ENCODE results near the gene USO1. TPM values are rescaled to one million over a fixed set of nuclear protein-coding genes. Genes with fewer than 3 reads are reported as not detected.

Gene USO1
- total RNA-seq, 1 experiment from 2014 or later = 33.9 TPM

DNA sequence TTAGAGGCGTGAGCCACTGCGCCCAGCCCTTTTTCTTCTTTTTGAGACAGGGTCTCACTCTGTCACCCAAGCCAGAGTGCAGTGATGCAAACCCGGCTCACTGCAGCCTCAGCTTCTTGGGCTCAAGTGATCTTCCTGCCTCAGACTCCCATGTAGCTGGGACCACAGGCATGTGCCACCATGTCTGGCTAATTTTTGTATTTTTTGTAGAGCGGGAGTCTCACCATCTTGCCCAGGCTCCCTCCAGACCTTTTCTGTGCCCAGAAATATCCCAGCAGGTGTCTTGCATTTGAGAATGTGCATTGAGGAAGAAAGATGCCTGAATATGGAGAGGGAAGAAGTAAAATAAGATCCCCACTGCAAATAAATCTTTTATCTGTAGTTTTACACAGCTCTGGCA lies 119.2 kb downstream of the USO1 start:
- TSS peak; percentile 72 for BruUV-seq (replicated peaks)
- TF ChIP-seq, protein P1, sequence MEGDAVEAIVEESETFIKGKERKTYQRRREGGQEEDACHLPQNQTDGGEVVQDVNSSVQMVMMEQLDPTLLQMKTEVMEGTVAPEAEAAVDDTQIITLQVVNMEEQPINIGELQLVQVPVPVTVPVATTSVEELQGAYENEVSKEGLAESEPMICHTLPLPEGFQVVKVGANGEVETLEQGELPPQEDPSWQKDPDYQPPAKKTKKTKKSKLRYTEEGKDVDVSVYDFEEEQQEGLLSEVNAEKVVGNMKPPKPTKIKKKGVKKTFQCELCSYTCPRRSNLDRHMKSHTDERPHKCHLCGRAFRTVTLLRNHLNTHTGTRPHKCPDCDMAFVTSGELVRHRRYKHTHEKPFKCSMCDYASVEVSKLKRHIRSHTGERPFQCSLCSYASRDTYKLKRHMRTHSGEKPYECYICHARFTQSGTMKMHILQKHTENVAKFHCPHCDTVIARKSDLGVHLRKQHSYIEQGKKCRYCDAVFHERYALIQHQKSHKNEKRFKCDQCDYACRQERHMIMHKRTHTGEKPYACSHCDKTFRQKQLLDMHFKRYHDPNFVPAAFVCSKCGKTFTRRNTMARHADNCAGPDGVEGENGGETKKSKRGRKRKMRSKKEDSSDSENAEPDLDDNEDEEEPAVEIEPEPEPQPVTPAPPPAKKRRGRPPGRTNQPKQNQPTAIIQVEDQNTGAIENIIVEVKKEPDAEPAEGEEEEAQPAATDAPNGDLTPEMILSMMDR (conservative IDR thresholded peaks at IDR 0.05) = no peak
- TF ChIP-seq EZH2 (IDR thresholded peaks at IDR 0.05; ENCODE audit: low read depth) = no peak

DNA sequence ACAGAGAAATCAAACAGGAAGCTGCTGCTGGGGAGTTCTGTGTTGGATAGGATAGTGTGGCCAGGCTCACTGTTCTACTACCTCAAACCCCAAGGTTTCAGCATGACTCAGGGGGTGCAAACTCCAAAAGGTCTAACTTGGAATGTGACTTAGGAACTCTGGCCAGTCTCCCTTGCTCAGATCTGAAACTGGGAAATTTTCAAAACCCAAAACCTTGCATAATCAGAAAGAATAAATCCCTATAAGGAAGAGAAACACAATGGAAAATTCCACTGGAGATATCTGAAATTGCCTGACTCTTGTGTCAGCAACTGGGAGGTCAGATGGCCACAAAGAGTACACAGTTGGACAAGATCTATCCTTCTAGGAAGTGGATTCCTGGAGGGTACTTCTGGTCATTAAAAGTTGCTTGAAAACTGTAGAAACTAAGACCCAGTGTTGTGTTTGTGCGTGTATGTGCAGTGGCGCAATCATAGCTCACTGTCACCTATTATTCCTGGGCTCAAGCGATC lies 119.8 kb downstream of the USO1 start:
- ChIA-PET CTCF (no interaction called here), POLR2A (ENCODE audit: unreplicated experiment) (no interaction called here)
- Histone ChIP-seq H3K9me3 (ENCODE audit: insufficient read depth, low read depth) (no peaks in the 10 kb centered on the region), H3K4me3 (no peak overlapping the region), H3K27ac (peak overlapping the region; percentile 82), H3K9me2 (ENCODE audit: insufficient read depth) (no peaks in the 10 kb centered on the region), H3F3A (ENCODE audit: insufficient read depth, low read depth) (peaks cover 15% of the 10 kb centered on the region), H3K4me2 (peak overlapping the region; percentile 45), H3K4me1 (replicated peaks; ENCODE audit: insufficient read depth) (peaks cover 23% of the 10 kb centered on the region), H3K36me3 (ENCODE audit: low read depth) (no peaks in the 10 kb centered on the region), H4K20me1 (ENCODE audit: insufficient read depth) (no peaks in the 10 kb centered on the region), H3K79me2 (ENCODE audit: low read depth) (no peaks in the 10 kb centered on the region), H3K27me3 (ENCODE audit: insufficient read depth, low read depth) (no peaks in the 10 kb centered on the region), H2AFZ (0 out of 2 replicates have a peak overlapping the region, but pooled peaks have one; percentile 49)
- intact Hi-C loops (cut with micrococcal nuclease; ENCODE audit: unreplicated experiment) = no loop called here
- DNase-seq = peak in 1 of 2 experiments; percentile 86
- no TSS peak for BruUV-seq (replicated peaks)
- TF ChIP-seq, protein P1 (conservative IDR thresholded peaks at IDR 0.05) = no peak
- no peak for TF ChIP-seq EZH2 (IDR thresholded peaks at IDR 0.05; ENCODE audit: low read depth)

More for the DNA sequence above, 119.2 kb downstream of the USO1 start:
- no peaks in the 10 kb centered on the region for H4K20me1 ChIP-seq (ENCODE audit: insufficient read depth)
- 0 out of 2 replicates have a peak overlapping the region, but pooled peaks have one; percentile 49 for H2AFZ ChIP-seq
- no peaks in the 10 kb centered on the region for H3K79me2 ChIP-seq (ENCODE audit: low read depth)
- H3K27ac ChIP-seq = peak overlapping the region; percentile 82
- DNase-seq = no peak
- no peaks in the 10 kb centered on the region for H3K36me3 ChIP-seq (ENCODE audit: low read depth)
- peaks cover 15% of the 10 kb centered on the region for H3F3A ChIP-seq (ENCODE audit: insufficient read depth, low read depth)
- H3K4me1 ChIP-seq (replicated peaks; ENCODE audit: insufficient read depth) = peaks cover 23% of the 10 kb centered on the region
- H3K9me3 ChIP-seq (ENCODE audit: insufficient read depth, low read depth) = no peaks in the 10 kb centered on the region
- H3K4me3 ChIP-seq = no peak overlapping the region
- ChIA-PET POLR2A (ENCODE audit: unreplicated experiment) (no interaction called here), CTCF (no interaction called here)
- H3K27me3 ChIP-seq (ENCODE audit: insufficient read depth, low read depth) = no peaks in the 10 kb centered on the region
- H3K9me2 ChIP-seq (ENCODE audit: insufficient read depth) = no peaks in the 10 kb centered on the region
- intact Hi-C loops (cut with micrococcal nuclease; ENCODE audit: unreplicated experiment) = no loop called here
- H3K4me2 ChIP-seq = peak overlapping the region; percentile 45

DNA sequence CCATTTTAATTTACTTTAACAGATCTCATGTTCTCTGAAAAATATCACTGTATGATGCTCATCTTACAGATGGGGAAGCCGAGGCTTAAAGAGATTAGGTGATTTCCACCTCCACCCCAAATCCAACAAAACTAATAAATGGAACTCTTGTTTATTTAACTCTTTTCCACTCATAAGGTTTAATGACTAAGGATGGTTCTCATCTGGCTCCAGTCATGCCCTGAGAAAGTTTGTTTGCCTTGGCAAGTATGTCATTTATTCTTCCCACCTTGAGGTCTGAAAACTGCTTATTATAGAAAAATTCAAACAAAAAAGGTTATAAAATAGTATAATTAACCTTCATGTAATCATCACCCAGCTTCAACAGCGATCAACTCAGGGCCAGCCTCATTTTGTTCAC lies 121.6 kb downstream of the USO1 start:
- Histone ChIP-seq H3K4me2 (no peak overlapping the region), H3K9me3 (ENCODE audit: insufficient read depth, low read depth) (no peaks in the 10 kb centered on the region), H3K27me3 (ENCODE audit: insufficient read depth, low read depth) (no peaks in the 10 kb centered on the region), H3K4me1 (replicated peaks; ENCODE audit: insufficient read depth) (peaks cover 23% of the 10 kb centered on the region), H3K27ac (no peak overlapping the region), H3K4me3 (no peak overlapping the region), H3F3A (ENCODE audit: insufficient read depth, low read depth) (peaks cover 15% of the 10 kb centered on the region), H3K79me2 (ENCODE audit: low read depth) (no peaks in the 10 kb centered on the region), H2AFZ (no peak overlapping the region), H3K9me2 (ENCODE audit: insufficient read depth) (no peaks in the 10 kb centered on the region), H3K36me3 (ENCODE audit: low read depth) (no peaks in the 10 kb centered on the region), H4K20me1 (ENCODE audit: insufficient read depth) (no peaks in the 10 kb centered on the region)
- TF ChIP-seq EZH2 (IDR thresholded peaks at IDR 0.05; ENCODE audit: low read depth) = no peak
- TF ChIP-seq, protein P1 (conservative IDR thresholded peaks at IDR 0.05) = no peak
- ChIA-PET CTCF (no interaction called here), POLR2A (ENCODE audit: unreplicated experiment) (no interaction called here)
- intact Hi-C loops (cut with micrococcal nuclease; ENCODE audit: unreplicated experiment) = no loop called here
- no peak for DNase-seq
- no TSS peak for BruUV-seq (replicated peaks)

All from PC-9 (cell line).